Ovary (tissue), 3 donors: ENCODE results near the gene HSD17B8.

ENCODE experiments used
- CTCF ChIP-seq, 3 donors: fragments of 450-650 bp in 2 of 3; fragments of 200-600 bp in 1 of 3; IDR thresholded peaks; one replicate each; pipeline versions ENCODE4 v1.5.1 to v1.8.0; 2016 to 2022; ENCODE audit warnings: antibody characterized with exemption in 3 of 3, mild to moderate bottlenecking in 1 of 3
- EP300 ChIP-seq: sonication (generic); formaldehyde crosslinking; IDR thresholded peaks from one replicate; pipeline ENCODE4 v1.6.1; 2017; ENCODE audit warnings: antibody characterized with exemption
- POLR2A ChIP-seq: fragments of 450-650 bp; IDR thresholded peaks from one replicate; pipeline ENCODE4 v1.6.1; 2017; ENCODE audit warnings: antibody characterized with exemption, mild to moderate bottlenecking, moderate library complexity
- donor health status: DM: no; HTN: no; CAD: no.

- TF ChIP-seq CTCF (IDR thresholded peaks at IDR 0.05) (no peak), POLR2A (no peak), EP300 (no peak)
These were observed 45.5 kb downstream of the HSD17B8 start for GRCh38 chr6:33249732-33250630.
